Osteocyte (in vitro differentiated cells): ENCODE measurements around the gene SLFN5. TPM values are rescaled to one million over a fixed set of nuclear protein-coding genes. Genes with fewer than 3 reads are reported as not detected.

Experiments
- DNase-seq: peaks from one replicate; pipeline ENCODE4 v3.0.0; 2021; ENCODE audit warnings: mixed read lengths; ENCODE audit not compliant: unreplicated experiment; ENCODE audit errors: extremely low spot score
- H3K27ac Mint-ChIP-seq: one replicate; pipeline ENCODE4 v1.8.0; 2021; ENCODE audit warnings: mild to moderate bottlenecking, mixed read lengths; ENCODE audit not compliant: unreplicated experiment
- H3K27me3 Mint-ChIP-seq: one replicate; pipeline ENCODE4 v1.8.0; 2021; ENCODE audit warnings: mixed read lengths; ENCODE audit not compliant: unreplicated experiment
- H3K36me3 Mint-ChIP-seq: one replicate; pipeline ENCODE4 v1.8.0; 2021; ENCODE audit warnings: mixed read lengths; ENCODE audit not compliant: unreplicated experiment
- H3K4me1 Mint-ChIP-seq: one replicate; pipeline ENCODE4 v1.8.0; 2021; ENCODE audit warnings: mixed read lengths; ENCODE audit not compliant: unreplicated experiment
- H3K4me3 Mint-ChIP-seq: one replicate; pipeline ENCODE4 v1.8.0; 2021; ENCODE audit warnings: mild to moderate bottlenecking, moderate library complexity, mixed read lengths; ENCODE audit not compliant: unreplicated experiment
- H3K9me3 Mint-ChIP-seq: one replicate; pipeline ENCODE4 v1.8.0; 2021; ENCODE audit warnings: mixed read lengths; ENCODE audit not compliant: unreplicated experiment
- total RNA-seq: library from RNA; stranded (reverse); gene quantifications from 2 replicates; pipeline ENCODE4 v1.2.1, GENCODE V29; 2021
- TF ChIP-seq, protein P1 (sequence below): fragments of 200-600 bp; sonication (generic); IDR thresholded peaks from 2 replicates; pipeline ENCODE4 v1.5.0; 2021; ENCODE audit warnings: antibody characterized with exemption, mild to moderate bottlenecking, moderate library complexity

SLFN5 gene
- total RNA-seq, 1 donor from 2014 or later: 79.0 TPM

DNA sequence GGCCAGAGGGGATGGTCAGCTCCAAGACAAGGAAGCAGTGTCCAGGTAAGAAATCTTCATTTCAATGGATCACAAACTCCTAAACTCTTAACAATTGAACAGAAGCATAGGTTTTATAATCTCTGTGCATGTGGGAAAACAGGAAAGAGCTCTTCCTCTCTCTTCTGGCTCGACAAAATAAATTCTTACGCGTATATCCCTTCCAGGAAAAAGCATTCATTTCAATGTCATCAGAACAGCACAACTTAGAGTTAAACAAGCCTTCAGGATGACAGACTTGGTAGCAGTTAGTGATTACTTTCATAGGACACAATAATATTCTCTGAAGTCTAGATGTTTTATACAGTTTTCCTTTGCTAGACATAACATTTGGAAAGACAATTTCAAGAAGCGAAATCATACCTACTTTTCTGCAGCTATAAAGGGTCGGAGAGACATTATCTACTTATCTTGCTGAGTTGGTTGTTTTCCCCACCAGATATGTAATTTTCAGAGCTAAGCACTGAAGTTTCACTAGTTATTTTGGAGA, 29.4 kb upstream of the SLFN5 start:
- Mint-ChIP-seq H3K36me3 (no peaks in the 10 kb centered on the region), H3K4me1 (no peaks in the 10 kb centered on the region), H3K4me3 (no peak overlapping the region), H3K27me3 (peaks cover 40% of the 10 kb centered on the region), H3K27ac (no peak overlapping the region), H3K9me3 (no peaks in the 10 kb centered on the region)
- no peak for DNase-seq
- TF ChIP-seq, protein P1, sequence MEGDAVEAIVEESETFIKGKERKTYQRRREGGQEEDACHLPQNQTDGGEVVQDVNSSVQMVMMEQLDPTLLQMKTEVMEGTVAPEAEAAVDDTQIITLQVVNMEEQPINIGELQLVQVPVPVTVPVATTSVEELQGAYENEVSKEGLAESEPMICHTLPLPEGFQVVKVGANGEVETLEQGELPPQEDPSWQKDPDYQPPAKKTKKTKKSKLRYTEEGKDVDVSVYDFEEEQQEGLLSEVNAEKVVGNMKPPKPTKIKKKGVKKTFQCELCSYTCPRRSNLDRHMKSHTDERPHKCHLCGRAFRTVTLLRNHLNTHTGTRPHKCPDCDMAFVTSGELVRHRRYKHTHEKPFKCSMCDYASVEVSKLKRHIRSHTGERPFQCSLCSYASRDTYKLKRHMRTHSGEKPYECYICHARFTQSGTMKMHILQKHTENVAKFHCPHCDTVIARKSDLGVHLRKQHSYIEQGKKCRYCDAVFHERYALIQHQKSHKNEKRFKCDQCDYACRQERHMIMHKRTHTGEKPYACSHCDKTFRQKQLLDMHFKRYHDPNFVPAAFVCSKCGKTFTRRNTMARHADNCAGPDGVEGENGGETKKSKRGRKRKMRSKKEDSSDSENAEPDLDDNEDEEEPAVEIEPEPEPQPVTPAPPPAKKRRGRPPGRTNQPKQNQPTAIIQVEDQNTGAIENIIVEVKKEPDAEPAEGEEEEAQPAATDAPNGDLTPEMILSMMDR: no peak

- Mint-ChIP-seq H3K27me3 (peaks cover 39% of the 10 kb centered on the region), H3K4me1 (no peaks in the 10 kb centered on the region), H3K36me3 (no peaks in the 10 kb centered on the region), H3K4me3 (no peak overlapping the region), H3K9me3 (no peaks in the 10 kb centered on the region), H3K27ac (no peak overlapping the region)
- TF ChIP-seq, protein P1: no peak
- DNase-seq: no peak
These were observed 28.7 kb upstream of the SLFN5 start for GRCh38 chr17:35214192-35214591.

- TF ChIP-seq, protein P1: no peak
- Mint-ChIP-seq H3K27ac (no peak overlapping the region), H3K9me3 (no peaks in the 10 kb centered on the region), H3K36me3 (no peaks in the 10 kb centered on the region), H3K27me3 (peaks cover 35% of the 10 kb centered on the region), H3K4me1 (no peaks in the 10 kb centered on the region), H3K4me3 (no peak overlapping the region)
- no peak for DNase-seq
These were observed 28.1 kb upstream of the SLFN5 start for GRCh38 chr17:35214631-35215273.

- no peak overlapping the region for H3K4me3 Mint-ChIP-seq
- H3K36me3 Mint-ChIP-seq: no peaks in the 10 kb centered on the region
- no peak overlapping the region for H3K27ac Mint-ChIP-seq
- H3K27me3 Mint-ChIP-seq: peaks cover 32% of the 10 kb centered on the region
- TF ChIP-seq, protein P1: no peak
- H3K9me3 Mint-ChIP-seq: no peaks in the 10 kb centered on the region
- DNase-seq: no peak
- no peaks in the 10 kb centered on the region for H3K4me1 Mint-ChIP-seq
These were observed 25.8 kb upstream of the SLFN5 start for GRCh38 chr17:35217107-35217506.

DNA sequence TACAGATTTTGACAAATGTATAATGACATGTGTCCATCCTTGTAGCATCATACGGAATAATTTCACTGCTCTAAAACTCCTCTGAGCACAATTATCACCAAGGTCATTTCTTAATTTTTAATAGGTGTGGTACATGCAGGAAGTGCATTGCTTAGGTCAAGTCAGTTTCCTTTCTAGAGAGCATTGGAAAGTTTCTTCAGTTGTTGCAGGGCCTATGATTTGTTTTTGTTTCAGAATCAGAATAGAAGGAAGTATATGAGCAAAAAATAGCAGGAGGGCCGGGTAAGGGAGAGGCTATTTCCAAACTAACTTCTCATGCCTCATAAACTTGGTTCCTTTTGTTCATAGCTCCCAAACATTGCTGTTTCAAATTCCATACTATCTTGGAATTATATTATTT, 24.0 kb upstream of the SLFN5 start:
- DNase-seq: no peak
- no peaks in the 10 kb centered on the region for H3K36me3 Mint-ChIP-seq
- H3K27me3 Mint-ChIP-seq: peaks cover 27% of the 10 kb centered on the region
- no peak overlapping the region for H3K27ac Mint-ChIP-seq
- H3K4me1 Mint-ChIP-seq: no peaks in the 10 kb centered on the region
- TF ChIP-seq, protein P1: no peak
- no peak overlapping the region for H3K4me3 Mint-ChIP-seq
- H3K9me3 Mint-ChIP-seq: no peaks in the 10 kb centered on the region
